Measurements from ENCODE around the gene MAPKAPK3. TPM values are rescaled to one million over a fixed set of nuclear protein-coding genes. Genes with fewer than 3 reads are reported as not detected.

Gene MAPKAPK3
- total and polyA plus RNA-seq, 2 donors (not counting 3 experiments of a cell fraction or from before 2014, with no cell fraction given): 21.3 to 30.5 TPM

DNA sequence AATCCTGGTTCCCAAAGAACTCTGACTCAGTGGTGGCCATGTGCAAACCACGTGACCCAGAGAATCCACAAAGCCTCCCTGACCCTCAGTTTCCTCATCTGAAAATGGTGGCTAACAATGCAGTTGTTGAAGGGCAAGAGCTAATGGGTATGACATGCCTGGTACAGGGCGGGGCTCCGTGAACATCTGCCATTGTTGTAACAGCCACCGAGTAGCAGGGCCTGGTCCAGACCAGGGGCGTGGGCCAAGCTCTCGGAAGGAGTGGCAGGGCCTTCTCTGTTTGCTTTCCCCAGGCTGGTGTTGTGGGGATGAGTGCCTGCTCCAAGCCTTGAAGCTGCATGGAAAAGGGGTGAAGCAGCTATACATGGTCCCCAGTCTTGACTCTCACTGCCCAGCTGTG lies 13.4 kb downstream of the MAPKAPK3 start:
- Histone ChIP-seq H3K27me3 (ENCODE audit: control insufficient read depth in 2 of 2, insufficient read depth in 2 of 2, low read length in 2 of 2) (no peaks in the 10 kb centered on the region), H3K9me1 (replicated peaks; ENCODE audit: control insufficient read depth, extremely low read depth, insufficient read depth, low read length) (no peaks in the 10 kb centered on the region), H3K9me3 (replicated peaks; ENCODE audit: control insufficient read depth, insufficient read depth, low read length) (no peaks in the 10 kb centered on the region), H2AFZ (ENCODE audit: low read depth, low read length) (no peak overlapping the region), H3K4me1 (ENCODE audit: control insufficient read depth, extremely low read depth, insufficient read depth, low read length) (no peaks in the 10 kb centered on the region), H3K9ac (replicated peaks; ENCODE audit: extremely low read depth, insufficient read depth, low read length) (no peak overlapping the region), H3K27ac (ENCODE audit: insufficient read depth, low read depth, low read length) (no peak overlapping the region), H3K79me2 (ENCODE audit: control insufficient read depth, insufficient read depth, low read length) (no peaks in the 10 kb centered on the region), H4K20me1 (replicated peaks; ENCODE audit: control insufficient read depth, extremely low read depth, insufficient read depth, low read length) (no peaks in the 10 kb centered on the region), H3K36me3 (ENCODE audit: control insufficient read depth in 2 of 2, extremely low read depth in 1 of 2, insufficient read depth in 2 of 2, low read length in 2 of 2) (no peaks in the 10 kb centered on the region), H3K4me2 (ENCODE audit: insufficient read depth, low read length) (no peak overlapping the region), H3K4me3 (replicated peaks in 1 of 3; ENCODE audit: insufficient read depth in 1 of 3, low read depth in 1 of 3, low read length in 3 of 3) (no peak overlapping the region)
- dilution Hi-C loops (cut with MboI; ENCODE audit: extremely low pct_ligation_motif_present, low sequenced_read_pairs): no loop called here
- no peak for TF ChIP-seq MYC (IDR thresholded peaks at IDR 0.05; ENCODE audit: low read depth, low read length)
- TF ChIP-seq CTCF (IDR thresholded peaks at IDR 0.05; ENCODE audit: extremely low read depth in 1 of 2, insufficient read depth in 1 of 2, low read depth in 1 of 2, low read length in 2 of 2): no peak
- TF ChIP-seq EZH2 (IDR thresholded peaks at IDR 0.05; ENCODE audit: borderline replicate concordance, low read depth, low read length, severe bottlenecking): no peak
- no peak for TF ChIP-seq GATA2 (IDR thresholded peaks at IDR 0.05; ENCODE audit: insufficient read depth, insufficient read length, low read depth, low read length)
- TF ChIP-seq MAX (IDR thresholded peaks at IDR 0.05; ENCODE audit: insufficient read depth, insufficient read length): no peak
- no peak for TF ChIP-seq FOS (IDR thresholded peaks at IDR 0.05; ENCODE audit: borderline replicate concordance, insufficient read depth, low read length)
- no peak for TF ChIP-seq POLR2A (IDR thresholded peaks at IDR 0.05; ENCODE audit: low read depth, low read length)
- TF ChIP-seq POLR2AphosphoS5 (IDR thresholded peaks at IDR 0.05; ENCODE audit: insufficient read depth, low read depth, low read length): no peak
- no peak for TF ChIP-seq JUN (IDR thresholded peaks at IDR 0.05; ENCODE audit: borderline replicate concordance, insufficient read depth, insufficient read length, low read depth)
- no peak for DNase-seq (ENCODE audit: low read depth, low spot score)
- intact Hi-C loops (cut with micrococcal nuclease): no loop called here
- BruUV-seq (replicated peaks): no TSS peak
- no peak for FAIRE-seq
- POLR2A ChIA-PET: interaction anchor here (0.6 kb wide), 1 partner anchor 880 kb away, joined by 3 read pairs; no protein-coding TSS in a partner anchor
- CTCF ChIA-PET: interaction anchor here (1.3 kb wide), 1 partner anchor 19 kb away, joined by 4 read pairs; no protein-coding TSS in a partner anchor

All from endothelial cell of umbilical vein (primary cell).